ENCODE data around the gene PLPPR3.

DNA sequence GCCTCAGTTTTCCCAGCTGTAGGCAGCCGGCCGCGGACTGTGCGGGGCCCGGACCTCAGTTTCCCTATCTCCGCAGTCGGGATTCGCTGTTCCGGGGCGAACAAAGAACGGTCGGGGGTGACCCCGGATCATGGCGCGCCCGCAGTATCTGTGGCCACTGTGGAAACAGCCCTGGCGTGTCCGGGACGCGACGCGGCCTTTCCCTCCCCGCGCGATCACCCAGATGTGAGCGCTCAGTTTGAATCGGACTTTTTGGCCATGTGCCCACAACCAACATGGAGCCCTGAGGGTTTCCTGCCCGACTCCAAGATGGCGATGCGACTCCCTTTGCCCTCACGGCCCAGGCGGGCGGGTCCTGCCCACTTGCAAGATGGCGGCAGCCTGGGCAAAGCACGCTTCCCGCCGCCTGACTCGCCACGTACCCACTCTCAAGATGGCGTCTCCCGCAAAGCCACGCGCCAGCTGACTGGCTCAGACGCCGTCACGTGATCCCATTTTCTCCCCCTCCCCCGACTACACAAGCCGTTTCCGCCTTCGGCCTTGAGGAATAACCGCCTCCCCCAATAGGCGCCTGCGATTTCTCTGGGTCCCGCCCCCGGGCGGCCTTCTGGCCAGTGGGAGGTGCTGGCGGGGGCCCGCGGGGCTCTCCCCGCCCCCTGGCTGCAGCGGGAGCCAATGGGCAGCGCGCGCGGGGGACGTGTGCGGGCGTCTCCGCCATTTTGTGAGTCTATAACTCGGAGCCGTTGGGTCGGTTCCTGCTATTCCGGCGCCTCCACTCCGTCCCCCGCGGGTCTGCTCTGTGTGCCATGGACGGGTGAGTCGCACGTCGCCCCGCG lies 24.8 kb downstream of the PLPPR3 start, which contains the start of gene PTBP1:
- TF ChIP-seq, protein P1, sequence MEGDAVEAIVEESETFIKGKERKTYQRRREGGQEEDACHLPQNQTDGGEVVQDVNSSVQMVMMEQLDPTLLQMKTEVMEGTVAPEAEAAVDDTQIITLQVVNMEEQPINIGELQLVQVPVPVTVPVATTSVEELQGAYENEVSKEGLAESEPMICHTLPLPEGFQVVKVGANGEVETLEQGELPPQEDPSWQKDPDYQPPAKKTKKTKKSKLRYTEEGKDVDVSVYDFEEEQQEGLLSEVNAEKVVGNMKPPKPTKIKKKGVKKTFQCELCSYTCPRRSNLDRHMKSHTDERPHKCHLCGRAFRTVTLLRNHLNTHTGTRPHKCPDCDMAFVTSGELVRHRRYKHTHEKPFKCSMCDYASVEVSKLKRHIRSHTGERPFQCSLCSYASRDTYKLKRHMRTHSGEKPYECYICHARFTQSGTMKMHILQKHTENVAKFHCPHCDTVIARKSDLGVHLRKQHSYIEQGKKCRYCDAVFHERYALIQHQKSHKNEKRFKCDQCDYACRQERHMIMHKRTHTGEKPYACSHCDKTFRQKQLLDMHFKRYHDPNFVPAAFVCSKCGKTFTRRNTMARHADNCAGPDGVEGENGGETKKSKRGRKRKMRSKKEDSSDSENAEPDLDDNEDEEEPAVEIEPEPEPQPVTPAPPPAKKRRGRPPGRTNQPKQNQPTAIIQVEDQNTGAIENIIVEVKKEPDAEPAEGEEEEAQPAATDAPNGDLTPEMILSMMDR (IDR thresholded peaks at IDR 0.05; ENCODE audit: low read depth, low read length): no peak
- TF ChIP-seq, protein P2, sequence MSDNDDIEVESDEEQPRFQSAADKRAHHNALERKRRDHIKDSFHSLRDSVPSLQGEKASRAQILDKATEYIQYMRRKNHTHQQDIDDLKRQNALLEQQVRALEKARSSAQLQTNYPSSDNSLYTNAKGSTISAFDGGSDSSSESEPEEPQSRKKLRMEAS (IDR thresholded peaks at IDR 0.05; ENCODE audit: low read depth, low read length): peak; percentile 97
